H1 (cell line): ENCODE results near the gene ATAT1. TPM values are rescaled to one million over a fixed set of nuclear protein-coding genes. Genes with fewer than 3 reads are reported as not detected.

Source experiments
- CTCF ChIA-PET: fragments of 300-600 bp; sonication (Branson Sonifier 250); formaldehyde crosslinking; loops from one replicate; lab custom pipeline; 2021; ENCODE audit not compliant: partially characterized antibody; lab: Charles Lee
- POLR2A ChIA-PET: fragments of 300-600 bp; sonication (Branson Sonifier 250); formaldehyde crosslinking; loops from one replicate; lab custom pipeline; 2021; ENCODE audit warnings: inconsistent platforms; ENCODE audit not compliant: partially characterized antibody; lab: Charles Lee
- DNase-seq, 2 experiments: peaks; one replicate each; pipeline versions ENCODE4 v3.0.0 to v3.0.0-alpha.2; 2010 to 2022; ENCODE audit warnings: low spot score in 2 of 2, low read depth in 1 of 2, mixed read lengths in 1 of 2
- FAIRE-seq: peaks from 2 replicates; lab custom pipeline; 2011; peaks lifted over from hg19 to GRCh38; lab: Jason Lieb, UNC
- H2AFZ ChIP-seq: 2 replicates; pipeline ENCODE4 v1.8.1; 2012; ENCODE audit warnings: low read length, inconsistent platforms
- H2AK5ac ChIP-seq: 2 replicates; pipeline ENCODE4 v1.6.1; 2013; ENCODE audit warnings: low read depth, low read length
- H2BK120ac ChIP-seq: replicated peaks from 2 replicates; pipeline ENCODE3; 2013; ENCODE audit warnings: low read depth, low read length, inconsistent platforms
- H2BK12ac ChIP-seq: 2 replicates; pipeline ENCODE4 v1.6.1; 2013; ENCODE audit warnings: low read depth, low read length
- H2BK15ac ChIP-seq: 2 replicates; pipeline ENCODE4 v1.6.1; 2013; ENCODE audit warnings: low read length
- H2BK20ac ChIP-seq: 2 replicates; pipeline ENCODE4 v1.6.1; 2013; ENCODE audit warnings: low read length
- H2BK5ac ChIP-seq: 2 replicates; pipeline ENCODE4 v1.6.1; 2013; ENCODE audit warnings: low read depth, low read length
- H3K14ac ChIP-seq: 2 replicates; pipeline ENCODE4 v1.6.1; 2013; ENCODE audit warnings: inconsistent platforms; ENCODE audit not compliant: insufficient read length
- H3K18ac ChIP-seq: 2 replicates; pipeline ENCODE4 v1.6.1; 2013; ENCODE audit warnings: low read length; ENCODE audit errors: extremely low read depth
- H3K23ac ChIP-seq: 2 replicates; pipeline ENCODE4 v1.6.1; 2013; ENCODE audit warnings: inconsistent platforms; ENCODE audit not compliant: insufficient read length
- H3K23me2 ChIP-seq: 2 replicates; pipeline ENCODE4 v1.6.1; 2013; ENCODE audit warnings: low read depth, low read length
- H3K27ac ChIP-seq: 2 replicates; pipeline ENCODE4 v1.6.1; 2011; ENCODE audit warnings: low read depth, low read length, inconsistent platforms
- H3K27me3 ChIP-seq, 4 experiments: replicated peaks in 1 of 4; 1 replicate in 1 of 4; 2 replicates in 3 of 4; pipeline versions ENCODE4 v1.6.1 to v1.8.1; 2011 to 2013; ENCODE audit warnings: low read length in 3 of 4, mild to moderate bottlenecking in 3 of 4, inconsistent platforms in 2 of 4, mixed read lengths in 2 of 4, moderate library complexity in 1 of 4; ENCODE audit not compliant: control insufficient read depth in 3 of 4, insufficient read depth in 3 of 4; ENCODE audit errors: extremely low read depth in 1 of 4
- H3K36me3 ChIP-seq, 4 experiments: 2 replicates each; pipeline versions ENCODE4 v1.6.1 to v1.8.1; 2011 to 2013; ENCODE audit warnings: mild to moderate bottlenecking in 4 of 4, low read length in 3 of 4, moderate library complexity in 2 of 4, control low read depth in 1 of 4, inconsistent platforms in 1 of 4; ENCODE audit not compliant: insufficient read depth in 4 of 4, control insufficient read depth in 2 of 4
- H3K4ac ChIP-seq: replicated peaks from 2 replicates; pipeline ENCODE3; 2013; ENCODE audit warnings: low read length, low read depth, mixed read lengths, inconsistent platforms; ENCODE audit not compliant: insufficient read length
- H3K4me1 ChIP-seq, 4 experiments: replicated peaks in 1 of 4; 1 replicate in 1 of 4; 2 replicates in 3 of 4; pipeline versions ENCODE4 v1.6.1 to v1.8.1; 2011 to 2013; ENCODE audit warnings: low read length in 3 of 4, inconsistent platforms in 2 of 4, mixed read lengths in 1 of 4; ENCODE audit not compliant: insufficient read depth in 4 of 4, control insufficient read depth in 3 of 4
- H3K4me2 ChIP-seq, 2 experiments: 2 replicates each; pipeline versions ENCODE4 v1.6.1 to v1.8.1; 2011 to 2013; ENCODE audit warnings: low read depth in 2 of 2, low read length in 2 of 2, control low read depth in 1 of 2, inconsistent platforms in 1 of 2, mild to moderate bottlenecking in 1 of 2; ENCODE audit not compliant: insufficient read depth in 1 of 2
- H3K4me3 ChIP-seq, 4 experiments: fragments of 200-600, 300-600 bp in 1 of 4; sonication (generic), shearing (Covaris generic), sonication (Bioruptor Twin) in 1 of 4; 2 replicates each; pipeline versions ENCODE4 v1.5.1 to v1.8.1; 2011 to 2016; ENCODE audit warnings: low read length in 4 of 4, low read depth in 3 of 4, control low read depth in 2 of 4, inconsistent platforms in 2 of 4, mild to moderate bottlenecking in 2 of 4, mixed read lengths in 1 of 4, moderate library complexity in 1 of 4; ENCODE audit not compliant: insufficient read depth in 2 of 4; ENCODE audit errors: extremely low read depth in 1 of 4
- H3K56ac ChIP-seq: replicated peaks from 2 replicates; pipeline ENCODE3; 2013; ENCODE audit warnings: low read depth, mild to moderate bottlenecking, mixed read lengths, low read length, inconsistent platforms; ENCODE audit not compliant: insufficient read length
- H3K79me1 ChIP-seq: 2 replicates; pipeline ENCODE4 v1.6.1; 2013; ENCODE audit warnings: low read depth, low read length, control low read depth
- H3K79me2 ChIP-seq, 2 experiments: 2 replicates each; pipeline versions ENCODE4 v1.6.1 to v1.8.1; 2012 to 2013; ENCODE audit warnings: low read length in 2 of 2, mild to moderate bottlenecking in 2 of 2, inconsistent platforms in 1 of 2; ENCODE audit not compliant: insufficient read depth in 2 of 2, control insufficient read depth in 1 of 2
- H3K9ac ChIP-seq, 4 experiments: replicated peaks in 1 of 4; 1 replicate in 1 of 4; 2 replicates in 3 of 4; pipeline versions ENCODE4 v1.6.1 to v1.8.1; 2011 to 2013; ENCODE audit warnings: low read depth in 3 of 4, low read length in 3 of 4, control low read depth in 2 of 4, mild to moderate bottlenecking in 2 of 4, moderate library complexity in 2 of 4, inconsistent platforms in 1 of 4; ENCODE audit errors: extremely low read depth in 1 of 4
- H3K9me3 ChIP-seq, 2 experiments: 2 replicates each; pipeline versions ENCODE4 v1.6.1 to v1.8.1; 2012 to 2013; ENCODE audit warnings: mild to moderate bottlenecking in 2 of 2, moderate library complexity in 2 of 2, control low read depth in 1 of 2, inconsistent platforms in 1 of 2, low read depth in 1 of 2, low read length in 1 of 2, mixed read lengths in 1 of 2; ENCODE audit not compliant: insufficient read depth in 2 of 2
- H4K20me1 ChIP-seq, 2 experiments: replicated peaks in 1 of 2; 2 replicates each; pipeline versions ENCODE3 to v1.8.1; 2011 to 2013; ENCODE audit warnings: inconsistent platforms in 2 of 2, low read length in 2 of 2, mild to moderate bottlenecking in 1 of 2; ENCODE audit not compliant: insufficient read depth in 2 of 2, control insufficient read depth in 1 of 2
- H4K5ac ChIP-seq: 2 replicates; pipeline ENCODE4 v1.6.1; 2013; ENCODE audit warnings: low read length, low read depth, mixed read lengths, inconsistent platforms; ENCODE audit not compliant: insufficient read length
- H4K8ac ChIP-seq: 2 replicates; pipeline ENCODE4 v1.8.0; 2013; ENCODE audit warnings: mild to moderate bottlenecking, moderate library complexity, low read length, inconsistent platforms; ENCODE audit not compliant: insufficient read depth; ENCODE audit errors: extremely low read depth
- H4K91ac ChIP-seq: replicated peaks from 2 replicates; pipeline ENCODE3; 2013; ENCODE audit warnings: low read length, mixed read lengths, inconsistent platforms; ENCODE audit not compliant: insufficient read length
- POLR2A ChIP-seq, 2 experiments: IDR thresholded peaks; 1 replicate in 1 of 2; 2 replicates in 1 of 2; pipeline ENCODE4 v1.6.1; 2011; ENCODE audit warnings: low read depth in 2 of 2, low read length in 2 of 2, mild to moderate bottlenecking in 2 of 2; ENCODE audit errors: control extremely low read depth in 1 of 2
- SP4 ChIP-seq: IDR thresholded peaks from 2 replicates; pipeline ENCODE4 v1.6.1; 2012; ENCODE audit warnings: low read length, inconsistent platforms
- TAF7 ChIP-seq: optimal IDR thresholded peaks from 2 replicates; pipeline ENCODE3; 2011; ENCODE audit warnings: low read depth, mild to moderate bottlenecking, inconsistent platforms, low read length, moderate library complexity, borderline replicate concordance
- TBP ChIP-seq: IDR thresholded peaks from 2 replicates; pipeline ENCODE4 v1.6.1; 2011; ENCODE audit warnings: low read depth, low read length, improper control_type of control experiment
- polyA plus RNA-seq, 7 experiments: library from polyadenylated mRNA; depleted of rRNA in 3 of 7; stranded (reverse) in 5 of 7; unstranded in 2 of 7; fragments of >200 nt in 5 of 7; fragments of 200-250 nt in 2 of 7; gene quantifications; 1 replicate in 5 of 7; 2 replicates in 1 of 7; 4 replicates in 1 of 7; pipeline versions ENCODE4 v1.2.1 to v1.2.3, GENCODE V29; 2011 to 2013; ENCODE audit warnings: missing spikeins in 2 of 7, mixed read lengths in 2 of 7
- total RNA-seq: library from RNA; stranded (reverse); fragmentation: NEBNext Ultra II Directional; extraction: Animal tissue kit (Norgen Biotek cat#: 25700); gene quantifications from 2 replicates; pipeline ENCODE4 v1.2.1, GENCODE V29; 2021

The ATAT1 gene
- total and polyA plus RNA-seq, 2 of the 8 experiments (the other 6 are each of a cell fraction or from before 2014, with no cell fraction given) = 14.4 to 14.6 TPM

DNA sequence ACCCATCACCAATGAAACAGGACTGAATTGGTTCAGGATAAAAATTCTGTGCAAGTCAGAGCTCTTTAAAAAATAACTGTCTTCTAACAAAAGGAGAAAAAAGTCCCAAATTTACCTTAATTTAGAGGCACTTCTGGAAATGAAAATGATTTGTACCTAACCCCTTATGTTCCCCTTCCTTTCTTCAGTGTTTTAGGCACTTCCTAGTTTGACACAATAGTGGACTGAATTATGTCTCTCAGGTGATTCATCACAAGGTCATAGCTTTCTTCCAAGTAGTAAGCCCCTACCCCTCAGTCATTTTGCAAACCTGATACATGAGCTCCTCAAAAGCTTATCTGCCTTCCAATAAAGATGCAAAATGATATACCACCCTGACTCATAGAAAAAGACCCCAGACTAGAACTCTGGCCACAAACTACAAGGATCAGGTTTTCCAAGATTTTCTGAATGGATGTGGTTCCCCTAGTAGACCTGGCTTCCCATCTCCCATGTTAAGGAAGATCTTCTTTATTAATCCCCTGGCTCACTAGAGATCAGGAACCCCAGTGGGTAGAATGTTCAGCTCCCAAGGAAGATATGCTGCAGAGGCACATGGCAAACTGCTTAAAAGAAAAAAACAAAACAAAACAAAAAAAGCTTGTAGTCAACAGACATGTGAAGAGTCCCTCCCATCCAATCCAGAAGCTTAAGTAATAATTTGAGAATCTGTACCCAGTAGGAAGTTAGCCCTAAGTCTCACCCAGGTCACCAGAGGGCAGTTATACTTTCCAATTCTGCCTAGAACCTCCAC, 13.2 kb upstream of the ATAT1 start:
- POLR2A ChIA-PET = interaction anchor here (0.8 to 4.8 kb wide), 28 partner anchors 15 to 288 kb away, joined by 3 to 443 read pairs (median 6); partner anchors contain the start of genes ABCF1, ATAT1, C6orf136 and GNL1
- peaks cover 4 to 65% of the 10 kb centered on the region in 2 experiments; a peak in 3 of 4 replicates for H3K79me2 ChIP-seq
- H3K56ac ChIP-seq = no peak overlapping the region
- no peak overlapping the region for H4K5ac ChIP-seq
- H3K27ac ChIP-seq = no peak overlapping the region
- no peak overlapping the region for H4K91ac ChIP-seq
- H3K36me3 ChIP-seq = peaks cover 13 to 56% (median 27%) of the 10 kb centered on the region in 4 experiments
- H3K79me1 ChIP-seq = peaks cover 9% of the 10 kb centered on the region; the same call in 1 of the 2 replicates
- H3K9ac ChIP-seq = no peak overlapping the region
- H4K20me1 ChIP-seq = peaks cover 4 to 6% of the 10 kb centered on the region in 2 experiments
- no peaks in the 10 kb centered on the region for H3K9me3 ChIP-seq
- H3K4me2 ChIP-seq = peak overlapping the region; percentile 4 to 98; a peak in 2 of 4 replicates
- H2BK20ac ChIP-seq = no peak overlapping the region
- H2AK5ac ChIP-seq = no peak overlapping the region
- H2BK120ac ChIP-seq = no peak overlapping the region
- H3K27me3 ChIP-seq = no peaks in the 10 kb centered on the region
- H3K4me1 ChIP-seq = peaks cover 0 to 6% (median 3%) of the 10 kb centered on the region in 4 experiments; a peak in 4 of 7 replicates
- TF ChIP-seq POLR2A (IDR thresholded peaks at IDR 0.05; ENCODE audit: control extremely low read depth in 1 of 2, low read depth in 2 of 2, low read length in 2 of 2) = peak; percentile 2 to 34; a peak in 2 of 3 replicates
- no peak for TF ChIP-seq TBP
- 0 out of 2 replicates have a peak, but pooled peaks have one; percentile 12 for TF ChIP-seq SP4
- TF ChIP-seq TAF7 = peak; percentile 16
- TF ChIP-seq, all 59 proteins: peak for 3
- DNase-seq (no peak), FAIRE-seq (no peak)
- Histone ChIP-seq H3K4me3 (peak overlapping the region in 1 of 4 experiments; percentile 90; a peak in 2 of 8 replicates), H2BK12ac (no peak overlapping the region), H3K14ac (no peak overlapping the region), H2BK5ac (no peak overlapping the region), H3K23ac (no peak overlapping the region), H2BK15ac (no peak overlapping the region), H2AFZ (no peak overlapping the region), H3K4ac (no peak overlapping the region), H4K8ac (no peak overlapping the region), H3K18ac (no peak overlapping the region), H3K23me2 (peaks cover 13% of the 10 kb centered on the region)
- CTCF ChIA-PET = interaction anchor here (0.6 to 2.4 kb wide), 15 partner anchors 8 to 130 kb away, joined by 3 to 17 read pairs (median 4); partner anchors contain the start of genes ATAT1 and DHX16
